KOPT-K1 (cell line): Measurements from ENCODE around the gene HOXB4.
"Not testable (repeated sequence)": the region's sequence is repeated elsewhere in the genome, so short reads cannot be mapped to it uniquely, and the experiment has no call there.

Experiments used
- H3K27ac ChIP-seq: fragments of 200-600 bp; sonication (generic); 2 replicates; pipeline ENCODE4 v1.5.1; 2016; ENCODE audit warnings: antibody characterized with exemption, mild to moderate bottlenecking, low read depth, low read length; ENCODE audit not compliant: poor library complexity, severe bottlenecking
- H3K36me3 ChIP-seq: fragments of 200-600 bp; sonication (generic); 2 replicates; pipeline ENCODE4 v1.5.1; 2017; ENCODE audit warnings: antibody characterized with exemption, mild to moderate bottlenecking, low read length, moderate library complexity; ENCODE audit not compliant: insufficient read depth
- H3K9me3 ChIP-seq: fragments of 200-600 bp; sonication (generic); 2 replicates; pipeline ENCODE4 v1.5.1; 2017; ENCODE audit warnings: antibody characterized with exemption, low read length, mild to moderate bottlenecking; ENCODE audit not compliant: insufficient read depth, poor library complexity, severe bottlenecking

The HOXB4 gene

DNA sequence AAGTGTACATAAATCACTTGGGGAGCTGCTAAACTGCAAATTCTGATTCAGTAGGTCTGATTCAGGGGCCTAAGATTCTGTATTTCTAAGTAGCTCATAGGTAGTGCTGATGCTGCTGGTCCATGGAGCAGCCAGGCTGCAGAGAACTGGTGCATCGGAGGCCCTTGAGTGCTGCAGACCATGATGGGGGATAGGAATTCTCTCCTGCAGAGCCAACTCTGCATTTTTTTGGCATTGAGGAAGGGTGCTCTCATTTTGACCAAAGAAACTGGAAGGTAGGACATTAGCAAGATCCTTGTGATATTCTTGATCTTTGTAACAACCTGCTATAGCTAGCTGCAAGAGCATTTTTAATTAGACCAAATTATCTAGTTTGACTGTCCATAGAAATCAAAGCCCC is 37.9 kb downstream of the HOXB4 start:
- H3K36me3 ChIP-seq: no peaks in the 10 kb centered on the region
- no peak overlapping the region for H3K27ac ChIP-seq
- H3K9me3 ChIP-seq: no peaks in the 10 kb centered on the region

DNA sequence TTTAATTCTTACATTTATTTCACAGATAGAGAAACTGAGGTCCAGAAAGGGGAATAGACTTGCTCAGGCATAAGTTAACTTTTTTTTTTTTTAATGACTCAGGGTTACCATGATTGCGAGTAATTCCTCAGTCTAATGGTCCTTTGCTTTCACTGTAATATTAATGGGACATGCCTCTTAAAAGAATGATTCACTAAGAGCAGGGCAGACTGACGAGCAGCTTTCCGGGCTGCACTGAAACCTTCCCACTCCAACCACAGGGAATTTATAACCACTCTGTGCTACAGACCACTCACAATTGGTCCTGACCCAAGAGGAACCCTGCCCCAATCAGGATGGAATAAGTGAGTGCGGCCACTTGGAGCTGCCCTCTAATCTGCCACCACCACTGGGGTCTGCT is 39.0 kb downstream of the HOXB4 start:
- Histone ChIP-seq H3K36me3 (no peaks in the 10 kb centered on the region), H3K9me3 (no peaks in the 10 kb centered on the region), H3K27ac (no peak overlapping the region)

DNA sequence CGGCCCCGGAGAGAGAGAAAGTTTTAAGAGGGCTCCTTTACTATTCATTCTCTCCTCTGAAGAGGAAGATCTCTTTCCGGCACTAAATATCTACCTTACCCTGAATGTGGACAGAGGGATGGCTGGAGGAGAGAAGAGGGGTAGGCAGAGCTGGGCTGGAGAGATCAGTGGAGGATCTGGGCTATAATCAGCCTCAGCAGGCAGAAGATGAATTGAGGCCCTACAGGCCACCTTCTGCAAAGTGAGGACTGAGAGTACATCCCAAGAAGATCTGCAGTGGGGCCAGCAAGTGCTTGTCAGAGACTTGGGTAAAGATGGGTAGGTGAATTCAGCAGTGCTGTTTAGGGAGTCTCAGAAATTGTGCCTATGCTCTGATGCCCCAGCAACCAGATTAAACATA is 40.8 kb downstream of the HOXB4 start:
- Histone ChIP-seq H3K36me3 (no peaks in the 10 kb centered on the region), H3K9me3 (no peaks in the 10 kb centered on the region), H3K27ac (no peak overlapping the region)

DNA sequence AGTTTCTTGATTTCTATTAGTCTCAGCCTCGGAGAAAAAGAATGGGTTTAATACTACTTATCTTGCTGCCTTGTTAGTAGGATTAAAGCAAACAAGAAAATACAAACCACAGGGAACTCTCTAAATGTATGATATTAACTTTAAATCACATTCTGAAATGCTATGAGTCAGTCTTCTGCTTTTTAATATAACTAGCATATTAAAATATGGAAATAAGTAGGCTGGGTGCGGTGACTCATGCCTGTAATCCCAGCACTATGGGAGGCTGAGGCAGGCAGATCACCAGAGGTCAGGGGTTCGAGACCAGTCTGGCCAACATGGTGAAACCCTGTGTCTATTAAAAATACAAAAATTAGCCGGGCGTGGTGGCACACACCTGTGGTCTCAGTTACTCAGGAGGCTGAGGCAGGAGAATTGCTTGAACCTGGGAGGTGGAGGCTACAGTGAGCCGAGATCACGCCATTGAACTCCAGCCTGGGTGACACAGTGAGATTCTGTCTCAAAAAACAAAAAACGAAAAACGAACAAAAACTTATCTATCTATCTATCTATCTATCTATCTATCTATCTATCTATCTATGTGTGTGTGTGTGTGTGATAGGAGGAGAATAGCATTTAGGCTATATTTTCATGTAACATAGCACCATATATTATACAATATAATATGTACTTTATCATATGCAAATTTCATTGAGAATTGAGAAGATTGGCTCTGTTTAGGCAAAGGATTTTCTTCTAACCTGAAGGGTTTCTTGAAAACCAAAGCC is 42.2 kb downstream of the HOXB4 start:
- H3K27ac ChIP-seq, H3K9me3 ChIP-seq, H3K36me3 ChIP-seq: not testable (repeated sequence)

DNA sequence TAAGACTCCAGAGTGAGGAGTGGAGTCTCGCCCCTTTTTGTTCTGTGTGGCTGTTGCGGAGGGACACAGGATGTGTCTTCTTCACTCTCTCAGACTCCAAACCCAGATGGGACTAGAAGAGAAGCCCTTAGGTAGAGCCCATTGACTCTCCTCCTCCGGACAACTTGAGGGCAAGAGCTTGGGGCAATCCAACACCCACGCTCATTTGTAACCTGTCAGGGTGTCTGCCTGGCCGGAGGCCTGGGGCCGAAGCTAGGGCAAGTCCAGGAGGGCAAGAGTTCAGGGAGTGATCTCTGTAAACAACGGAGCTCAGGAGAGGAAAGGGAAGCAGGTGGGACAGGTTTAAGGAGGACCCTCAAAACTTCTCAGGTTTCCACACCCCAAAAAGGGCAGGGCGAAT is 45.9 kb downstream of the HOXB4 start:
- no peaks in the 10 kb centered on the region for H3K36me3 ChIP-seq
- H3K9me3 ChIP-seq: no peaks in the 10 kb centered on the region
- no peak overlapping the region for H3K27ac ChIP-seq

DNA sequence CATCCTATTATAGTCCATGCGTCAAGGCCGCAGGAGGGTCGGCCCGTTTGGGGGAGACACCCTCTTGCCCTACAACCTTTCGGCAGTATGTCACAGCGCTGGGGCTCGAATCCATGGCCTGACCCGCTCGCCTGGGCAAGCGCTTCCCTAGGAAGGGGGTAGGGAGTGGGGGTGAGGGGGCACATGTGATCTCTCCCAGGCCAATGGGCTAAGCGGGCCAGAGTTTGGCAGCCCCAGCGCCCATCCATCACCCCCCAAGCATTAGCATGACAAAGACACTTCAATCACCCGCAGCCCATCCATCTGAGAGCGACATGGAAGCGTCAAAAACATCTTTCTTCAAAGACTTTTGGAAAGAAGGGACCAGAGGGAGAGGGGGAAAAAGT is 47.3 kb downstream of the HOXB4 start, which contains the start of gene HOXB1:
Gene HOXB1, minus strand, starts transcription at position 125 of the 386 bp plus-strand sequence. Its CDS starts 107 bp downstream, at position 18.
- no peaks in the 10 kb centered on the region for H3K9me3 ChIP-seq
- no peaks in the 10 kb centered on the region for H3K36me3 ChIP-seq
- no peak within 1 kb of the TSS for H3K27ac ChIP-seq

DNA sequence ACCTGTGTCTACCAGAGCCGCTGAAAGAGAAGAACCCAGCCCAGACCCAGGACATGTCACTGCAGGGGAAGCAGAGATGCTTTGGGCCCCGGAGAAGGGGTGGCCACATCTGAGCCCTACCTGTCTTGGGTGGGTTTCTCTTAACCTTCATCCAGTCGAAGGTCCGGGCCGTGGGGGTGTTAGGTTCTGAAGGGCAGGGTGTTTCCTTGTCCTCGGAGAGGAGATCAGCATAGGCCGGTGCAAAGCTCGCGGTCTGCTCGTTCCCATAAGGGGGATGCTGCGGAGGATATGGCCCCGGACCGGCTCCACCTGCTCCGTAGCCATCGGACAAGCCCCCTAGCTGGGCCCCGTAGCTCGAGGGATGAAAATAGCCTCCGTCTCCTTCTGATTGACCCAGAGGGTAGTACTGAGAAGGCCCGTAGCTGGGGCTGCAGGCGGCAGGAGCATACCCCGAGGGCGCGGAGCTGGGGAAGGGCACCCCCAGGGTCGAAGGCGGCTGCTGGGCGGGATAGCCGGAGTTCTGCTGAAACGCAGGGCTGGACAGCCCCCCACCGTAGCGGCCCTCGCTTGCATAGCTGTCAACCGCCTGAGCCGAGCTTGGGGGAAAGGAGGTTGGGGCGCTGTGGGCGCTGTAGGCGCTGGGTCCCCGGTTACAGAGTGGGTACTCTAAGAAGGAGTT is 47.8 kb downstream of the HOXB4 start:
- Histone ChIP-seq H3K36me3 (no peaks in the 10 kb centered on the region), H3K27ac (no peak overlapping the region), H3K9me3 (no peaks in the 10 kb centered on the region)

DNA sequence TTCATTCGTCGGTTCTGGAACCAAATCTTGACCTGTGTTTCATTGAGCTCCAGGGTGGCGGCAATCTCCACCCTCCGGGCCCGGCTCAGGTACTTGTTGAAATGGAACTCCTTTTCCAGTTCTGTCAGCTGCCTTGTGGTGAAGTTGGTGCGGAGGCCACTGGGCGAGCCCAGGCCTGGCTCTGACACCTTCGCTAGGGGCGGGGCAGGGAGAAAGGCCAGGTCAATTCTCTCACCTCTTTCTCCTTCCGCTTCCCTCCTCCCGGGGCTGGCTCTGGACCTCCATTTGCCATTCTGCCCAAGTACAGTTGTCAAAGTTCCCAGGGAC is 48.5 kb downstream of the HOXB4 start:
- Histone ChIP-seq H3K9me3 (no peaks in the 10 kb centered on the region), H3K27ac (no peak overlapping the region), H3K36me3 (no peaks in the 10 kb centered on the region)

DNA sequence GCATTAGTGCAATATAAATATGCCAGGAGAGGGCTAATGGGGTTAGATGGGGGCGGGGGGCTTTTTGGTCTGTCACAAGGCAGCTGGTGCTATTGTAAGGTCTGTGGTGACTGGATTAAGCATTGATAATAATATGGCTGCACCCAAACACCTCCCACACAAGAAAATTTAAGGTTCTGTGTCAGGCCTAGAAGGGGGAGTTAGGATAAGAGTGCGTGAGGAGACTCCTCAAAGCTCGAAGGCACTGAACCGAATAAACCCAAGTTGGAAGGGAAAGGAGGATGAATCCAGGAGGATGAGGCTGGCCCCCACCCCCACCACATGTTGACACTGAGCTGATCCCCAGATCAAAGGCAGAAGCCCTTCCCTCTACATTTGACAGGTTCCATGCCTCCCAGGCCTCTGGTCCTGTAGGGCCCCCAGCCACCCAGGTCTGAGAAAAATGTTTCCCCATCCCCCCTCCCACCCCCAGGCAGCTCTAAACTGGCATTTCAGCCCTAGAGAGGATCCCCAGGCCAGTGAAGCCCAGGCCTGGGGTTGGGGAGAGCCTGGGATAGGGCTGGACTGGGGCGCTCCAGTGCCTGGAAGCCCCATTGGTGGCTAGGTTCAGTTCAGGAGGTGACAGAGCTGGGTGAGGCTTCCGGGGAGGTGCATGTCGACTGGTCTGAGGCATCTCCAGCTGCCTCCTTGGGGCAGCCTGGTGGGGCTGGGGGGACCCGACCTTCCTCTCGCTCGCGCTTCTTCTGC is 49.0 kb downstream of the HOXB4 start:
- no peaks in the 10 kb centered on the region for H3K36me3 ChIP-seq
- H3K9me3 ChIP-seq: no peaks in the 10 kb centered on the region
- no peak overlapping the region for H3K27ac ChIP-seq

DNA sequence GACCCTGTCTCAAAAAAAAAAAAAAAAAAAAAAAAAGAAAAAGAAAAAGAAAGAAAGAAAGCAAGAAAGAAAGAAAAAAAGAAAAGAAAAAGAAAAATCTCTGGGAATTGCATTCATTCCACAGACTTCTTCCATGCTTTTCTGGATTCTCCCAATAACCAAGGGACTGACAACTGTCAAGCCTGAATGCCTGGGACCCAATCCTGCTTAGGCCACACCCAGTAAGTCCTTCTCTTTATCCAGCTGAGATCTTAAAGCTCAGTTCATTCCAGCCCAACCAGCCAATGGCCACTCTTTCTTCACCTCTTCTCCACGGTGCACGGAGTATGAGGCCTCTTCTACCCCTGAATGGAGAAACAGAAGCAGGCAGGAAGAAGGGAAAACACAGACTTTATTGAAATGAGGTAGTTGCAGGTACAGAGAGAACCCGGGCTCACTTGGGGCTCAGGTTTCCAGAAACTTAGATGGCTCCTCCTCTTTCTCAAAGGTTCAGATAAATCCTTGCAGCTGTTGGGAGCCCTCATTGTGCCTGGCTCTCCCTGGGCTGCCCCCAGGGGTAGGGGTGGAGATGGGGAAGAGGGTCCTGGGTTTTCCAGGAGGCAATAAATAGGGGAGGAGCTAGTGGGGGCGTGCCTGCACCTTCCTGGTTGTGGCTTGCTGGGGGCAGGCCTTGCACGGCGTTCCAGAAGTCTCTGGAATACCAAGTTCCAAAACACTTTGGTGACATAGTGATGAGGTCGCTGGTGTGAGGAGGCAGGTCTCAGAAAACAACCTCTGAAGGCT is 49.8 kb downstream of the HOXB4 start:
- Histone ChIP-seq H3K9me3 (no peaks in the 10 kb centered on the region), H3K36me3 (no peaks in the 10 kb centered on the region), H3K27ac (no peak overlapping the region)

DNA sequence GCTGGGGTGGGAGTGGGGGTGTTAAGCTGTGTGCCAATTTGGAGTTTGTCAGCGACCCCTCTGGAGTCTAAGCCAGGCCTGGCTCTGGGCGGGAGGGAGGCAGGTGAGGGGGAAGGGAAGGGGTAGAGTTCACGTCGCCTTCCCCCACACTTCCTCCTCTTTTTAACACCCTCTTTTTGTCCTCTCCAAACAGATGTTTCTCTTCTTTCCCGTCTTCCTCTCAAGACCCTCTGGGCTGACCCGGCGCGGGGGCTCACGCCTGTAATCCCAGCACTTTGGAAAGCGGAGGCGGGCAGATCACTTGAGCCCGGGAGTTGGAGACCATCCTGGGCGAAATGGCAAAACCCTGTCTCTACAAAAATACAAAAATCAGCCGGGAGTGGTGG is 50.6 kb downstream of the HOXB4 start:
- H3K9me3 ChIP-seq: no peaks in the 10 kb centered on the region
- no peak overlapping the region for H3K27ac ChIP-seq
- H3K36me3 ChIP-seq: no peaks in the 10 kb centered on the region

DNA sequence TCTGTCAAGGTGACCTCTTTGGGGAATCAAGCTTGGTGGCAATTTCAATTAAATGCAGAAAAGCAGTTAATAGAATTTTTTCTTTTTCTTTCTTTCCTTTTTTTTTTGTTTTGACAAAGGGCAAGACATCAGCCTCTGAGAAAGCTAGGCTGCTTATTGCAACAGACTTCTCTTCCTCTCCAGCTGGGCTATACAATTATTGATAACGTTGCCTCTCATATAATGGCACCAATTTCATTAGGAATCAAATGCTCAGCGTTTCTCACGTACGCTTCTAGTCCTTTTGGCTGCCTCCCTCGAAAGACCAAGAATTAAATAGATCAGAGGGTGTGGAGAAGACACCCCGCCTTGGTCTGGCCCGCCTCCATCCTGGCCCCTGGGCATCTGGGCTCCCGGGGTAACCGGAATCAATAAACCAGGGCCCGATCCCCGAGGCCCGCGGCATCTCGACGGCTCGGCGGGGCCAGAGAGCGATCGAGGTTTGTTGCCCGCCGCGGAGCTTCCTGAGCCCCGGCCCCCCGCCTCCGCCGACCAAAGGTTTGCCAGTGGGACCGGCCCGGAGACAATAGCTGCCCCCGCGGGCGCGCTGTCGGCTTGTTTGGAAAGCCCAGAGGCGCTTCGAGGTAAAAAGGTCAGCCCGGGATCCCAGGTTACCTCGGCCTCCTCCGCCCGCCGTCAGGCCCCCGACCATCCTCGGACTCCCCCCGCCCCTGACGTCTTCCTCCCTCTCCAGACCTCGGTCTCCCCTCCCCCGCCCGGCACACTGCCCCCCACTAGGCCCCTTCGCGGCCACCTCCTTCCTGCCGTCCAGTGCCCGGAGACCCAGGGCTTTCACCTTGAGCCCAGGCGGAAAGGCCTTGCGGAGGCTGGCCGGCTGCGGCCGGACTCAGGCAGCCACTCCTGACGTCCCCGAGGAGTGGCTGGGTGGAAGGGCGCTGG is 51.3 kb downstream of the HOXB4 start:
- no peaks in the 10 kb centered on the region for H3K36me3 ChIP-seq
- no peak overlapping the region for H3K27ac ChIP-seq

More for the DNA sequence above, 51.3 kb downstream of the HOXB4 start:
- H3K9me3 ChIP-seq: no peaks in the 10 kb centered on the region
